GM12878 (cell line): Measurements from ENCODE around the gene KLK13. TPM values are rescaled to one million over a fixed set of nuclear protein-coding genes. Genes with fewer than 3 reads are reported as not detected.

Experiments used
- ATAC-seq: fragments of 200-7000 bp; cut with Tn5 transposase; 3 replicates; pipeline ENCODE4 v1.9.1; 2020; ENCODE audit warnings: mild to moderate bottlenecking, moderate library complexity
- BruUV-seq: library from RNA; stranded (reverse); fragments of 400-500 nt; replicated peaks from 2 replicates; lab custom pipeline; 2021; lab: Mats Ljungman, UMichigan
- CTCF ChIA-PET: fragments of 300-600 bp; sonication (Branson Sonifier 250); formaldehyde crosslinking; extraction: SDS; loops from one replicate; lab custom pipeline; 2021; ENCODE audit warnings: inconsistent platforms; lab: Yijun Ruan, JAX
- POLR2A ChIA-PET: fragments of 350-600 bp; formaldehyde crosslinking; extraction: SDS; loops from one replicate; lab custom pipeline; 2021; ENCODE audit warnings: inconsistent platforms; lab: Charles Lee
- RAD21 ChIA-PET: fragments of 300-600 bp; sonication (Branson Sonifier 250); formaldehyde crosslinking; loops from one replicate; lab custom pipeline; 2023; ENCODE audit warnings: antibody characterized with exemption; ENCODE audit not compliant: unreplicated experiment; lab: Charles Lee
- SMC1A ChIA-PET: fragments of 300-600 bp; sonication (Branson Sonifier 250); formaldehyde crosslinking; loops from one replicate; lab custom pipeline; 2023; ENCODE audit not compliant: unreplicated experiment, uncharacterized antibody; lab: Charles Lee
- DNase-seq: peaks from one replicate; pipeline ENCODE4 v3.0.0-alpha.2; 2011; ENCODE audit warnings: low read depth, low spot score
- FAIRE-seq: peaks from 3 replicates; lab custom pipeline; 2011; peaks lifted over from hg19 to GRCh38; lab: Jason Lieb, UNC
- H2AFZ ChIP-seq: 2 replicates; pipeline ENCODE4 v1.6.0; 2011; ENCODE audit warnings: low read depth, low read length, control low read depth; ENCODE audit not compliant: control insufficient read depth
- H3K27ac ChIP-seq: 2 replicates; pipeline ENCODE4 v1.5.1; 2011; ENCODE audit warnings: control low read depth; ENCODE audit not compliant: control insufficient read depth, insufficient read depth
- H3K27me3 ChIP-seq, 2 experiments: replicated peaks in 1 of 2; 2 replicates each; pipeline versions ENCODE4 v1.6.0 to v1.6.1; 2011; ENCODE audit warnings: low read length in 1 of 2; ENCODE audit not compliant: control insufficient read depth in 2 of 2, insufficient read depth in 2 of 2
- H3K36me3 ChIP-seq, 2 experiments: 2 replicates each; pipeline ENCODE4 v1.5.1; 2011; ENCODE audit warnings: low read length in 1 of 2; ENCODE audit not compliant: control insufficient read depth in 2 of 2, insufficient read depth in 2 of 2
- H3K4me1 ChIP-seq: 2 replicates; pipeline ENCODE4 v1.6.1; 2011; ENCODE audit warnings: mild to moderate bottlenecking, low read length, moderate library complexity, mixed read lengths; ENCODE audit not compliant: control insufficient read depth, insufficient read depth
- H3K4me2 ChIP-seq: 2 replicates; pipeline ENCODE4 v1.6.0; 2011; ENCODE audit warnings: control low read depth; ENCODE audit not compliant: control insufficient read depth, insufficient read depth
- H3K4me3 ChIP-seq: fragments of 200-600 bp; sonication (generic); 2 replicates; pipeline ENCODE4 v1.5.1; 2016
- H3K79me2 ChIP-seq: 2 replicates; pipeline ENCODE4 v1.6.0; 2011; ENCODE audit warnings: low read length; ENCODE audit not compliant: control insufficient read depth, insufficient read depth
- H3K9ac ChIP-seq: 2 replicates; pipeline ENCODE4 v1.8.0; 2011; ENCODE audit warnings: low read length, control low read depth, mixed read lengths; ENCODE audit not compliant: control insufficient read depth, insufficient read depth
- H3K9me3 ChIP-seq: replicated peaks from 3 replicates; pipeline ENCODE4 v1.5.1; 2011; ENCODE audit warnings: mild to moderate bottlenecking, low read length; ENCODE audit not compliant: control insufficient read depth, insufficient read depth
- H4K20me1 ChIP-seq: 2 replicates; pipeline ENCODE4 v1.6.0; 2011; ENCODE audit not compliant: control insufficient read depth, insufficient read depth
- BHLHE40 ChIP-seq, 2 experiments: fragments of 450-650 bp in 1 of 2; IDR thresholded peaks; 2 replicates each; pipeline ENCODE4 v1.6.1; 2011 to 2017; ENCODE audit warnings: low read depth in 2 of 2, borderline replicate concordance in 1 of 2, improper control_type of control experiment in 1 of 2, low read length in 1 of 2, mild to moderate bottlenecking in 1 of 2
- CHD2 ChIP-seq: IDR thresholded peaks from 2 replicates; pipeline ENCODE4 v1.6.1; 2011; ENCODE audit warnings: low read depth, low read length, improper control_type of control experiment, borderline replicate concordance
- CREB1 ChIP-seq: IDR thresholded peaks from 2 replicates; pipeline ENCODE4 v1.6.1; 2012; ENCODE audit warnings: low read depth, mild to moderate bottlenecking, inconsistent platforms
- CREM ChIP-seq: IDR thresholded peaks from 2 replicates; pipeline ENCODE4 v1.6.1; 2014; ENCODE audit warnings: antibody characterized with exemption, low read depth
- CUX1 ChIP-seq: IDR thresholded peaks from 2 replicates; pipeline ENCODE4 v1.6.1; 2012; ENCODE audit warnings: improper control_type of control experiment, low read depth, low read length; ENCODE audit not compliant: insufficient replicate concordance
- EED ChIP-seq: sonication (generic); IDR thresholded peaks from 2 replicates; pipeline ENCODE4 v1.6.1; 2016; ENCODE audit warnings: antibody characterized with exemption, low read depth
- FOXM1 ChIP-seq: IDR thresholded peaks from 2 replicates; pipeline ENCODE4 v1.6.1; 2012; ENCODE audit warnings: low read depth, mild to moderate bottlenecking, inconsistent platforms, low read length, moderate library complexity
- GABPA ChIP-seq: IDR thresholded peaks from 2 replicates; pipeline ENCODE4 v1.6.1; 2014; ENCODE audit warnings: antibody characterized with exemption, low read depth, mild to moderate bottlenecking, inconsistent platforms
- KAT2A ChIP-seq: conservative IDR thresholded peaks from 2 replicates; pipeline ENCODE4 v1.6.1; 2011; ENCODE audit warnings: low read depth, low read length; ENCODE audit not compliant: control insufficient read depth
- MTA2 ChIP-seq: fragments of 450-650 bp; IDR thresholded peaks from 2 replicates; pipeline ENCODE4 v1.6.1; 2016; ENCODE audit warnings: low read depth, mild to moderate bottlenecking, moderate library complexity
- MYC ChIP-seq: IDR thresholded peaks from 2 replicates; pipeline ENCODE4 v1.6.1; 2011; ENCODE audit warnings: mild to moderate bottlenecking, low read length, moderate library complexity, inconsistent platforms; ENCODE audit not compliant: insufficient read depth, insufficient replicate concordance, insufficient read length, severe bottlenecking
- NFXL1 ChIP-seq: fragments of 450-650 bp; IDR thresholded peaks from 2 replicates; pipeline ENCODE4 v1.6.1; 2017; ENCODE audit warnings: antibody characterized with exemption, mild to moderate bottlenecking, borderline replicate concordance
- NFYB ChIP-seq: IDR thresholded peaks from 2 replicates; pipeline ENCODE4 v1.6.1; 2011; ENCODE audit warnings: low read depth, mild to moderate bottlenecking, low read length, improper control_type of control experiment, moderate library complexity; ENCODE audit not compliant: insufficient read depth
- RFX5 ChIP-seq: IDR thresholded peaks from 2 replicates; pipeline ENCODE4 v1.6.1; 2011; ENCODE audit warnings: low read depth, low read length, improper control_type of control experiment
- SP1 ChIP-seq: IDR thresholded peaks from one replicate; pipeline ENCODE4 v1.6.1; 2011; ENCODE audit warnings: low read depth, low read length
- SREBF2 ChIP-seq: IDR thresholded peaks from 2 replicates; pipeline ENCODE4 v1.6.1; 2012; ENCODE audit warnings: mild to moderate bottlenecking, low read length
- ZBED1 ChIP-seq: IDR thresholded peaks from 2 replicates; pipeline ENCODE4 v1.6.1; 2016; ENCODE audit warnings: borderline replicate concordance
- ZNF622 ChIP-seq: fragments of 450-650 bp; IDR thresholded peaks from 2 replicates; pipeline ENCODE4 v1.6.1; 2017; ENCODE audit warnings: mild to moderate bottlenecking, inconsistent platforms
- WGBS: methylation state at CpG from one replicate; pipeline ENCODE4 v1.1.6; 2016; ENCODE audit warnings: low lambda C conversion rate; ENCODE audit not compliant: insufficient replicate concordance, insufficient coverage; ENCODE audit errors: missing lambda C conversion rate; 5-methylcytosine and 5-hydroxymethylcytosine counted together
- in situ Hi-C: fragments of 300-500 bp; cut with MboI; formaldehyde crosslinking; loops from 9 replicates; pipeline ENCODE4 v1.14.3; 2018; ENCODE audit warnings: mixed read lengths
- intact Hi-C: fragments of 100-400 bp; cut with micrococcal nuclease; formaldehyde crosslinking; loops from one replicate; pipeline ENCODE4 v1.14.2; 2022; ENCODE audit not compliant: unreplicated experiment
- polyA plus RNA-seq, 11 experiments: library from polyadenylated mRNA; depleted of rRNA in 4 of 11; unstranded in 6 of 11; stranded (reverse) in 5 of 11; fragments of >200 nt; fragmentation: Nextera tagmentation in 4 of 11; fragmentation: Illumina TruSeq in 1 of 11; extraction: Ambion mirVana in 4 of 11; extraction: Trizol in 1 of 11; gene quantifications; 1 replicate in 1 of 11; 2 replicates in 10 of 11; pipeline versions ENCODE4 v1.2.1 to v1.2.3, GENCODE V29; 2011 to 2016; ENCODE audit warnings: inconsistent platforms in 2 of 11, missing spikeins in 2 of 11, low read depth in 1 of 11
- total RNA-seq, 4 experiments: library from RNA; depleted of rRNA in 3 of 4; stranded (reverse); fragments of >200 nt in 3 of 4; fragmentation: Illumina TruSeq in 1 of 4; extraction: Trizol in 1 of 4; gene quantifications; 2 replicates each; pipeline versions ENCODE4 v1.2.1 to v1.2.3, GENCODE V29; 2013 to 2021

Gene KLK13
- total and polyA plus RNA-seq, 10 of the 15 experiments (the other 5 are each of a cell fraction or from before 2014, with no cell fraction given): not detected

GRCh38 chr19:51091895-51092873 lies 27.3 kb upstream of the KLK13 start:
- FAIRE-seq: no peak
- no peaks in the 10 kb centered on the region for H3K4me1 ChIP-seq
- ChIA-PET RAD21 (no interaction called here), SMC1A (no interaction called here), POLR2A (no interaction called here), CTCF (no interaction called here)
- no peaks in the 10 kb centered on the region for H3K79me2 ChIP-seq
- H3K9me3 ChIP-seq: no peaks in the 10 kb centered on the region
- no peak overlapping the region for H3K4me3 ChIP-seq
- WGBS: 64% methylated on average over 14 of the region's 16 CpGs
- no peak overlapping the region for H2AFZ ChIP-seq
- BruUV-seq: no TSS peak
- H3K4me2 ChIP-seq: no peak overlapping the region
- in situ Hi-C loops (loop anchor here (10.0 kb wide), 1 partner anchor 157 kb away; no protein-coding TSS in a partner anchor), intact Hi-C loops (loop anchor here (5.0 kb wide), 1 partner anchor 160 kb away; no protein-coding TSS in a partner anchor)
- no peaks in the 10 kb centered on the region; the same call in 1 of the 2 replicates for H4K20me1 ChIP-seq
- no peak for DNase-seq
- H3K27me3 ChIP-seq: no peaks in the 10 kb centered on the region
- H3K36me3 ChIP-seq: no peaks in the 10 kb centered on the region
- no peak overlapping the region for H3K27ac ChIP-seq
- H3K9ac ChIP-seq: no peak overlapping the region
- ATAC-seq: no peak
- TF ChIP-seq CHD2 (no peak), NFXL1 (no peak), RFX5 (no peak), KAT2A (no peak), ZBED1 (no peak), CUX1 (no peak), CREB1 (no peak), SP1 (no peak), FOXM1 (no peak), MYC (no peak), MTA2 (no peak), CREM (no peak), GABPA (no peak), BHLHE40 (IDR thresholded peaks at IDR 0.05; ENCODE audit: borderline replicate concordance in 1 of 2, low read depth in 2 of 2, low read length in 1 of 2) (no peak), EED (no peak), NFYB (no peak), ZNF622 (no peak), SREBF2 (no peak)
